A549 (cell line): ENCODE results near the gene TIMP1. TPM values are rescaled to one million over a fixed set of nuclear protein-coding genes. Genes with fewer than 3 reads are reported as not detected.

Experiments used
- ATAC-seq, 2 experiments: fragments of 200-7000 bp in 1 of 2; fragments of >200 bp in 1 of 2; cut with Nextera tagmentation in 1 of 2; cut with Tn5 transposase in 1 of 2; 3 replicates each; pipeline versions ENCODE4 v1.8.0 to v1.9.1; 2018 to 2020; ENCODE audit warnings: mild to moderate bottlenecking in 1 of 2, moderate library complexity in 1 of 2
- CTCF ChIA-PET: fragments of 300-600 bp; sonication (Branson Sonifier 250); formaldehyde crosslinking; extraction: SDS; loops from one replicate; lab custom pipeline; 2021; ENCODE audit warnings: antibody characterized with exemption, inconsistent platforms; lab: Yijun Ruan, JAX
- POLR2A ChIA-PET: fragments of 350-600 bp; formaldehyde crosslinking; extraction: SDS; loops from one replicate; lab custom pipeline; 2021; ENCODE audit warnings: antibody characterized with exemption, inconsistent platforms; lab: Yijun Ruan, JAX
- DNase-seq, 2 experiments: peaks; one replicate each; pipeline versions ENCODE4 v3.0.0 to v3.0.0-alpha.2; 2011 to 2016; ENCODE audit warnings: low read depth in 1 of 2, low spot score in 1 of 2
- FAIRE-seq: peaks from 2 replicates; lab custom pipeline; 2011; peaks lifted over from hg19 to GRCh38; lab: Jason Lieb, UNC
- H3K27ac ChIP-seq, 2 experiments: fragments of >200 bp; sonication (Bioruptor Twin); formaldehyde crosslinking; 3 replicates each; pipeline ENCODE4 v1.5.1; 2016 to 2017
- H3K4me1 ChIP-seq: fragments of >200 bp; sonication (Bioruptor Twin); formaldehyde crosslinking; 3 replicates; pipeline ENCODE4 v1.6.1; 2016
- H3K4me2 ChIP-seq: fragments of >200 bp; sonication (Bioruptor Twin); formaldehyde crosslinking; 3 replicates; pipeline ENCODE4 v1.6.1; 2016
- H3K4me3 ChIP-seq: fragments of >200 bp; sonication (Bioruptor Twin); formaldehyde crosslinking; 3 replicates; pipeline ENCODE4 v1.5.1; 2016
- H3K9me3 ChIP-seq: fragments of >200 bp; sonication (Bioruptor Twin); formaldehyde crosslinking; 3 replicates; pipeline ENCODE4 v1.6.1; 2016
- CBX8 ChIP-seq: fragments of 200-600 bp; sonication (generic); IDR thresholded peaks from 2 replicates; pipeline ENCODE4 v1.6.1; 2016
- CHD2 ChIP-seq: fragments of 150-350 bp; IDR thresholded peaks from 2 replicates; pipeline ENCODE4 v1.6.1; 2014; ENCODE audit warnings: low read length; ENCODE audit not compliant: partially characterized antibody
- ESRRA ChIP-seq: fragments of 150-350 bp; IDR thresholded peaks from 2 replicates; pipeline ENCODE4 v1.6.1; 2014; ENCODE audit warnings: mild to moderate bottlenecking, low read length, borderline replicate concordance
- HEYL ChIP-seq: fragments of 250-450 bp; sonication (Bioruptor Pico); IDR thresholded peaks from 2 replicates; pipeline ENCODE4 v1.8.0; 2021; ENCODE audit warnings: mild to moderate bottlenecking, moderate library complexity
- HOXB13 ChIP-seq: fragments of 250-450 bp; sonication (Bioruptor Pico); IDR thresholded peaks from 2 replicates; pipeline ENCODE4 v1.5.0; 2020; ENCODE audit warnings: low read depth, mild to moderate bottlenecking, moderate library complexity
- HOXB5 ChIP-seq: fragments of 250-450 bp; sonication (Bioruptor Pico); IDR thresholded peaks from 2 replicates; pipeline ENCODE4 v1.5.0; 2020; ENCODE audit warnings: mild to moderate bottlenecking, moderate library complexity
- JUN ChIP-seq, 2 experiments: fragments of >200 bp; sonication (Bioruptor Twin); formaldehyde crosslinking; IDR thresholded peaks; 2 replicates in 1 of 2; 3 replicates in 1 of 2; pipeline ENCODE4 v1.6.1; 2016 to 2017
- MYC ChIP-seq: IDR thresholded peaks from 2 replicates; pipeline ENCODE4 v1.6.1; 2012; ENCODE audit warnings: mild to moderate bottlenecking, inconsistent platforms, low read length, improper control_type of control experiment, borderline replicate concordance
- RNF2 ChIP-seq: fragments of 200-600 bp; sonication (generic); IDR thresholded peaks from 2 replicates; pipeline ENCODE4 v1.6.1; 2016; ENCODE audit warnings: low read depth, mild to moderate bottlenecking, antibody characterized with exemption, moderate library complexity, borderline replicate concordance
- TP53 ChIP-seq: fragments of 250-450 bp; sonication (Bioruptor Pico); IDR thresholded peaks from 2 replicates; pipeline ENCODE4 v1.5.0; 2021; ENCODE audit warnings: mild to moderate bottlenecking, moderate library complexity
- ZFP36 ChIP-seq: fragments of 450-650 bp; IDR thresholded peaks from 2 replicates; pipeline ENCODE4 v1.6.1; 2014; ENCODE audit warnings: borderline replicate concordance; ENCODE audit not compliant: partially characterized antibody
- WGBS: methylation state at CpG from one replicate; pipeline ENCODE4 v1.1.6; 2017; ENCODE audit errors: missing lambda C conversion rate; 5-methylcytosine and 5-hydroxymethylcytosine counted together
- polyA plus RNA-seq, 4 experiments: library from polyadenylated mRNA; depleted of rRNA in 3 of 4; stranded (reverse); fragments of >200 nt; fragmentation: RNase III in 1 of 4; extraction: RNeasy Plus Mini Kit Qiagen cat#74134 plus additional on column Dnase treatment in 1 of 4; gene quantifications; 2 replicates in 3 of 4; 3 replicates in 1 of 4; pipeline ENCODE4 v1.2.3, GENCODE V29; 2011 to 2017
- TF ChIP-seq, protein P1 (sequence below): fragments of 200-600 bp; sonication (generic); IDR thresholded peaks from 2 replicates; pipeline ENCODE4 v1.6.1; 2016; ENCODE audit warnings: antibody characterized with exemption, mild to moderate bottlenecking, moderate library complexity
- TF ChIP-seq, protein P2 (sequence below): IDR thresholded peaks from 2 replicates; pipeline ENCODE4 v1.6.1; 2012; ENCODE audit warnings: low read depth, borderline replicate concordance
- TF ChIP-seq, protein P3 (sequence below): IDR thresholded peaks from 2 replicates; pipeline ENCODE4 v1.6.1; 2012

Gene TIMP1
- polyA plus RNA-seq, 2 of the 4 experiments (the other 2 are of a cell fraction), result 83.2 to 144 TPM

DNA sequence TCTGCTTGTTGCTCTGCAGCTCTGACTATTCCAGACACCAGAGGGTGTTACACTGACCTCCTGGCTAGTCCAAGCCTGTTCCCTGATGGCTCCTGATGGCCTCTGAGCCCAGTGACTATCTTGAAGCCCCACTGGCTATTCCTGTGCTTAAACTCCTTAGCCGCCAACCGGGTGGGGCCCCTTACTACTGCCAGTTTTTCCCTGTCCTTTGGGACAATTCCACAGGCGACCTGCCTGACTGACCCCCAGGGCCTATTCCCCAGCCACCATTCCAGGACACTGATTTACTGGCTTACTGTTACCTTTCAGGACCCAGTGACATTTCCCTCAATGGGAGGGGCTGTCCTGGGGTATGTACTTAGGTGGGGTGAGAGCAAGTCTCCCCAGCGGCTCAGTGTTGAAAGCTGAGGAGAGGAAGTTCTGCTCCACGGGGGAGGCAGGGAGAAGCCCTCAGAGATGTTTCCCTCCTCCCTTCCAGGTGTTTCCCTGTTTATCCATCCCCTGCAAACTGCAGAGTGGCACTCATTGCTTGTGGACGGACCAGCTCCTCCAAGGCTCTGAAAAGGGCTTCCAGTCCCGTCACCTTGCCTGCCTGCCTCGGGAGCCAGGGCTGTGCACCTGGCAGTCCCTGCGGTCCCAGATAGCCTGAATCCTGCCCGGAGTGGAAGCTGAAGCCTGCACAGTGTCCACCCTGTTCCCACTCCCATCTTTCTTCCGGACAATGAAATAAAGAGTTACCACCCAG, 4.0 kb downstream of the TIMP1 start:
- no peak overlapping the region for H3K4me2 ChIP-seq
- TF ChIP-seq HOXB13 (CRISPR knock-in tag), result no peak
- no peak for TF ChIP-seq ZFP36
- no peak for TF ChIP-seq HOXB5 (CRISPR knock-in tag)
- no peak for TF ChIP-seq HEYL (CRISPR knock-in tag)
- no peak for TF ChIP-seq ESRRA
- TF ChIP-seq RNF2, result no peak
- TF ChIP-seq, protein P1, sequence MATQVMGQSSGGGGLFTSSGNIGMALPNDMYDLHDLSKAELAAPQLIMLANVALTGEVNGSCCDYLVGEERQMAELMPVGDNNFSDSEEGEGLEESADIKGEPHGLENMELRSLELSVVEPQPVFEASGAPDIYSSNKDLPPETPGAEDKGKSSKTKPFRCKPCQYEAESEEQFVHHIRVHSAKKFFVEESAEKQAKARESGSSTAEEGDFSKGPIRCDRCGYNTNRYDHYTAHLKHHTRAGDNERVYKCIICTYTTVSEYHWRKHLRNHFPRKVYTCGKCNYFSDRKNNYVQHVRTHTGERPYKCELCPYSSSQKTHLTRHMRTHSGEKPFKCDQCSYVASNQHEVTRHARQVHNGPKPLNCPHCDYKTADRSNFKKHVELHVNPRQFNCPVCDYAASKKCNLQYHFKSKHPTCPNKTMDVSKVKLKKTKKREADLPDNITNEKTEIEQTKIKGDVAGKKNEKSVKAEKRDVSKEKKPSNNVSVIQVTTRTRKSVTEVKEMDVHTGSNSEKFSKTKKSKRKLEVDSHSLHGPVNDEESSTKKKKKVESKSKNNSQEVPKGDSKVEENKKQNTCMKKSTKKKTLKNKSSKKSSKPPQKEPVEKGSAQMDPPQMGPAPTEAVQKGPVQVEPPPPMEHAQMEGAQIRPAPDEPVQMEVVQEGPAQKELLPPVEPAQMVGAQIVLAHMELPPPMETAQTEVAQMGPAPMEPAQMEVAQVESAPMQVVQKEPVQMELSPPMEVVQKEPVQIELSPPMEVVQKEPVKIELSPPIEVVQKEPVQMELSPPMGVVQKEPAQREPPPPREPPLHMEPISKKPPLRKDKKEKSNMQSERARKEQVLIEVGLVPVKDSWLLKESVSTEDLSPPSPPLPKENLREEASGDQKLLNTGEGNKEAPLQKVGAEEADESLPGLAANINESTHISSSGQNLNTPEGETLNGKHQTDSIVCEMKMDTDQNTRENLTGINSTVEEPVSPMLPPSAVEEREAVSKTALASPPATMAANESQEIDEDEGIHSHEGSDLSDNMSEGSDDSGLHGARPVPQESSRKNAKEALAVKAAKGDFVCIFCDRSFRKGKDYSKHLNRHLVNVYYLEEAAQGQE, result no peak
- no peak for TF ChIP-seq CBX8
- TF ChIP-seq MYC, result no peak
- no peak for TF ChIP-seq TP53 (CRISPR knock-in tag)
- TF ChIP-seq JUN (IDR thresholded peaks at IDR 0.05), result no peak

DNA sequence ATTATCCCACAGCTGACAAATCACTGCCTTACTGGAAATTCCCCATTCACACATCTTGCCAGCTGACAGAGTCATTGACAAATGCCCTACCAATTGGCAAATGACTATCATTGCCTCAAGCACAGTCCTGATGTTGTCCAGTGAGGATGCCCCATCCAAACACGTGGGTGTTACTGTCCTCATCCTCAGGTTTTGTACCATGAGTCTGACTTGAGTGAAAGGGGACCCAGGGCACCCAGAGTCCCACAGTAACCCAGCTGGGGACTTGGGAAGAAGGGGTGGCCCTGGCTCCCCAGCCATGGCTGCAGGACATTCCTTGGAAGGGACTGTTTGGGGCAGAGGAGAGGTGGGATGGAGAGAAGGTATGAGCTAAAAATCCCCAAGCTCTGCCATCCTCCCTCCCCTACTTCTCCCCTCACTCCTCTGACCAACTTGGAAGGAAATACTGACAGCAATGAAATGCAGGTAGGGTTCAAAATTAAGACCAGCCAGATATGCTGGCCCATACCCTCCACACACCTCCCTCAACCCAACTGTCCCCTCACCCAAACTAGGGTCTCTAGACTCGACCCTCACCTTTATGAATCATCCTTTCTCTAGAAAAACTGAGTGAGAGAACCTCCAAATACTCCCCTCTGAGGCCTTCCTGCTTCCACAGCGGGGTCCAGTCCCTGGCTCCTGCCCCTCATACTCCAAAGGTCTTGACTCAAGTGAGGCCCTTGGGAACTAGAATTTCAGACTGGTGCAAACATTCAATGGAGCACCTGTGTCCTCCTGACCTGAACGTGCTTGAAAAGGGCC, 5.1 kb downstream of the TIMP1 start:
- no peak for FAIRE-seq
- TF ChIP-seq, protein P2, sequence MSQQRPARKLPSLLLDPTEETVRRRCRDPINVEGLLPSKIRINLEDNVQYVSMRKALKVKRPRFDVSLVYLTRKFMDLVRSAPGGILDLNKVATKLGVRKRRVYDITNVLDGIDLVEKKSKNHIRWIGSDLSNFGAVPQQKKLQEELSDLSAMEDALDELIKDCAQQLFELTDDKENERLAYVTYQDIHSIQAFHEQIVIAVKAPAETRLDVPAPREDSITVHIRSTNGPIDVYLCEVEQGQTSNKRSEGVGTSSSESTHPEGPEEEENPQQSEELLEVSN, result no peak
- TF ChIP-seq, protein P3, sequence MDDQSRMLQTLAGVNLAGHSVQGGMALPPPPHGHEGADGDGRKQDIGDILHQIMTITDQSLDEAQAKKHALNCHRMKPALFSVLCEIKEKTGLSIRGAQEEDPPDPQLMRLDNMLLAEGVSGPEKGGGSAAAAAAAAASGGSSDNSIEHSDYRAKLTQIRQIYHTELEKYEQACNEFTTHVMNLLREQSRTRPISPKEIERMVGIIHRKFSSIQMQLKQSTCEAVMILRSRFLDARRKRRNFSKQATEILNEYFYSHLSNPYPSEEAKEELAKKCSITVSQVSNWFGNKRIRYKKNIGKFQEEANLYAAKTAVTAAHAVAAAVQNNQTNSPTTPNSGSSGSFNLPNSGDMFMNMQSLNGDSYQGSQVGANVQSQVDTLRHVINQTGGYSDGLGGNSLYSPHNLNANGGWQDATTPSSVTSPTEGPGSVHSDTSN, result no peak
- TF ChIP-seq CHD2, result no peak
- TF ChIP-seq, all 56 proteins: peak for 0
- Histone ChIP-seq H3K4me1 (no peaks in the 10 kb centered on the region), H3K4me3 (no peak overlapping the region), H3K4me2 (no peak overlapping the region), H3K9me3 (no peaks in the 10 kb centered on the region), H3K27ac (no peak overlapping the region)
- WGBS, result 56% methylated on average over 3 of the region's 4 CpGs
- ATAC-seq, result no peak
- POLR2A ChIA-PET, result no interaction called here
- no peak for DNase-seq
- CTCF ChIA-PET, result interaction anchor here (1.3 kb wide), 1 partner anchor 12 kb away, joined by 4 read pairs; no protein-coding TSS in a partner anchor

More for the DNA sequence above, 4.0 kb downstream of the TIMP1 start:
- no peak overlapping the region for H3K27ac ChIP-seq
- H3K9me3 ChIP-seq, result no peaks in the 10 kb centered on the region
- peaks cover 7% of the 10 kb centered on the region; the same call in 1 of the 3 replicates for H3K4me1 ChIP-seq
- CTCF ChIA-PET, result interaction anchor here (1.3 kb wide), 1 partner anchor 11 kb away, joined by 4 read pairs; no protein-coding TSS in a partner anchor
- POLR2A ChIA-PET, result no interaction called here
- no peak overlapping the region for H3K4me3 ChIP-seq
- DNase-seq (no peak), ATAC-seq (no peak), FAIRE-seq (no peak)
- WGBS, result 84% methylated on average over 9 of the region's 11 CpGs
